Fibroblast of skin of left quadriceps (primary cell): Measurements from ENCODE around the gene RIMS4.

ENCODE experiments used
- DNase-seq, 2 experiments: peaks; one replicate each; pipeline ENCODE4 v3.0.0-alpha.2; 2013; ENCODE audit warnings: low read depth in 2 of 2

The RIMS4 gene

GRCh38 chr20:44796758-44797457 is 13.4 kb downstream of the RIMS4 start:
- no peak for DNase-seq

- no peak for DNase-seq
Observed at GRCh38 chr20:44796311-44796710, 14.0 kb downstream of the RIMS4 start.

- DNase-seq: no peak
Observed at GRCh38 chr20:44795836-44796235, 14.5 kb downstream of the RIMS4 start.

- DNase-seq: no peak
Observed at GRCh38 chr20:44792796-44793195, 17.6 kb downstream of the RIMS4 start.

- no peak for DNase-seq
Observed at GRCh38 chr20:44790638-44791393, 19.5 kb downstream of the RIMS4 start.

GRCh38 chr20:44788706-44789456 is 21.5 kb downstream of the RIMS4 start:
- no peak for DNase-seq

GRCh38 chr20:44787299-44787698 is 23.0 kb downstream of the RIMS4 start:
- DNase-seq: no peak

- no peak for DNase-seq
Observed at GRCh38 chr20:44785768-44786167, 24.6 kb downstream of the RIMS4 start.

GRCh38 chr20:44784688-44785087 is 25.7 kb downstream of the RIMS4 start:
- DNase-seq: no peak

GRCh38 chr20:44781791-44782190 is 28.6 kb downstream of the RIMS4 start:
- no peak for DNase-seq

GRCh38 chr20:44781118-44781517 is 29.2 kb downstream of the RIMS4 start:
- no peak for DNase-seq

GRCh38 chr20:44780226-44780625 is 30.1 kb downstream of the RIMS4 start:
- DNase-seq: peak; percentile 19 to 20

- peak in 1 of 2 experiments; percentile 3 for DNase-seq
Observed at GRCh38 chr20:44776980-44777379, 33.4 kb downstream of the RIMS4 start.

GRCh38 chr20:44773070-44773829 is 37.1 kb downstream of the RIMS4 start:
- no peak for DNase-seq

- no peak for DNase-seq
Observed at GRCh38 chr20:44772636-44773035, 37.7 kb downstream of the RIMS4 start.

GRCh38 chr20:44771172-44771535 is 39.2 kb downstream of the RIMS4 start:
- DNase-seq: no peak

GRCh38 chr20:44770484-44771171 is 39.7 kb downstream of the RIMS4 start:
- DNase-seq: no peak

- DNase-seq: no peak
Observed at GRCh38 chr20:44769481-44769863, 40.9 kb downstream of the RIMS4 start.

- DNase-seq: no peak
Observed at GRCh38 chr20:44768854-44769480, 41.4 kb downstream of the RIMS4 start.

GRCh38 chr20:44768256-44768655 is 42.1 kb downstream of the RIMS4 start:
- DNase-seq: no peak
